H9 (cell line): ENCODE measurements around the gene CACNA1D. TPM values are rescaled to one million over a fixed set of nuclear protein-coding genes. Genes with fewer than 3 reads are reported as not detected.

Experiments
- DNase-seq: peaks from one replicate; pipeline ENCODE4 v3.0.0-alpha.2; 2017
- H2AFZ ChIP-seq: one replicate; pipeline ENCODE4 v1.6.1; 2013; ENCODE audit warnings: mild to moderate bottlenecking, low read length, control low read depth, moderate library complexity
- H2AK5ac ChIP-seq: 2 replicates; pipeline ENCODE4 v1.6.1; 2013; ENCODE audit warnings: low read length, control low read depth, mixed read lengths; ENCODE audit not compliant: insufficient read length
- H2BK120ac ChIP-seq: one replicate; pipeline ENCODE4 v1.6.1; 2013; ENCODE audit warnings: low read depth, mild to moderate bottlenecking, low read length, control low read depth, inconsistent platforms; ENCODE audit not compliant: poor library complexity, severe bottlenecking
- H2BK12ac ChIP-seq: 2 replicates; pipeline ENCODE4 v1.6.1; 2013; ENCODE audit warnings: low read length, control low read depth, mixed read lengths, low read depth; ENCODE audit not compliant: insufficient read length
- H2BK15ac ChIP-seq: 2 replicates; pipeline ENCODE4 v1.6.1; 2013; ENCODE audit warnings: low read depth, low read length, control low read depth
- H2BK20ac ChIP-seq: one replicate; pipeline ENCODE4 v1.6.1; 2013; ENCODE audit warnings: low read depth, mild to moderate bottlenecking, low read length, control low read depth, inconsistent platforms; ENCODE audit not compliant: poor library complexity, severe bottlenecking
- H2BK5ac ChIP-seq: 2 replicates; pipeline ENCODE4 v1.6.1; 2013; ENCODE audit warnings: low read length, control low read depth, mixed read lengths; ENCODE audit not compliant: insufficient read length
- H3K14ac ChIP-seq: 2 replicates; pipeline ENCODE4 v1.6.1; 2013; ENCODE audit warnings: low read length, control low read depth; ENCODE audit not compliant: insufficient read depth
- H3K18ac ChIP-seq: 2 replicates; pipeline ENCODE4 v1.6.1; 2013; ENCODE audit warnings: low read depth, mild to moderate bottlenecking, mixed read lengths, low read length, control low read depth; ENCODE audit not compliant: insufficient read length
- H3K23ac ChIP-seq: 2 replicates; pipeline ENCODE4 v1.6.1; 2013; ENCODE audit warnings: low read length, control low read depth, mixed read lengths, low read depth; ENCODE audit not compliant: insufficient read length
- H3K23me2 ChIP-seq: 2 replicates; pipeline ENCODE4 v1.6.1; 2013; ENCODE audit warnings: low read depth, mild to moderate bottlenecking, mixed read lengths, low read length, control low read depth; ENCODE audit not compliant: insufficient read length, poor library complexity, severe bottlenecking
- H3K27ac ChIP-seq: 2 replicates; pipeline ENCODE4 v1.5.1; 2013; ENCODE audit warnings: low read length, control low read depth, mixed read lengths, low read depth; ENCODE audit not compliant: insufficient read length
- H3K27me3 ChIP-seq: 2 replicates; pipeline ENCODE4 v1.6.1; 2013; ENCODE audit warnings: low read length, control low read depth, inconsistent platforms; ENCODE audit not compliant: insufficient read depth
- H3K4ac ChIP-seq: 2 replicates; pipeline ENCODE4 v1.6.1; 2013; ENCODE audit warnings: low read depth, mild to moderate bottlenecking, control low read depth, inconsistent platforms, low read length, moderate library complexity
- H3K4me1 ChIP-seq: 2 replicates; pipeline ENCODE4 v1.6.1; 2013; ENCODE audit warnings: low read length, control low read depth, inconsistent platforms; ENCODE audit not compliant: insufficient read depth
- H3K4me2 ChIP-seq: 2 replicates; pipeline ENCODE4 v1.6.1; 2013; ENCODE audit warnings: low read length, control low read depth, mixed read lengths; ENCODE audit not compliant: insufficient read length, insufficient read depth
- H3K56ac ChIP-seq: 2 replicates; pipeline ENCODE4 v1.6.1; 2013; ENCODE audit warnings: low read depth, mild to moderate bottlenecking, mixed read lengths, low read length, control low read depth; ENCODE audit not compliant: insufficient read length
- H3K79me1 ChIP-seq: 2 replicates; pipeline ENCODE4 v1.6.1; 2013; ENCODE audit warnings: low read depth, mild to moderate bottlenecking, moderate library complexity, low read length, control low read depth, inconsistent platforms; ENCODE audit not compliant: insufficient read depth, poor library complexity, severe bottlenecking
- H3K79me2 ChIP-seq: 2 replicates; pipeline ENCODE4 v1.6.1; 2013; ENCODE audit warnings: low read length, control low read depth, inconsistent platforms; ENCODE audit not compliant: insufficient read depth
- H3K9ac ChIP-seq: 2 replicates; pipeline ENCODE4 v1.6.1; 2013; ENCODE audit warnings: low read length, control low read depth, mixed read lengths; ENCODE audit not compliant: insufficient read length; ENCODE audit errors: extremely low read depth
- H3K9me3 ChIP-seq: one replicate; pipeline ENCODE4 v1.6.1; 2013; ENCODE audit warnings: low read depth, low read length, inconsistent platforms; ENCODE audit not compliant: control insufficient read depth
- H3T11ph ChIP-seq: one replicate; pipeline ENCODE4 v1.6.1; 2013; ENCODE audit warnings: mild to moderate bottlenecking, low read length, control low read depth, inconsistent platforms
- H4K20me1 ChIP-seq: one replicate; pipeline ENCODE4 v1.6.1; 2013; ENCODE audit not compliant: control insufficient read depth, insufficient read length, insufficient read depth
- H4K5ac ChIP-seq: 2 replicates; pipeline ENCODE4 v1.6.1; 2013; ENCODE audit warnings: low read depth, mild to moderate bottlenecking, mixed read lengths, low read length, control low read depth; ENCODE audit not compliant: insufficient read length
- H4K8ac ChIP-seq: replicated peaks from 2 replicates; pipeline ENCODE4 v1.6.1; 2013; ENCODE audit warnings: low read length, control low read depth, mixed read lengths, low read depth; ENCODE audit not compliant: insufficient read length
- H4K91ac ChIP-seq: 2 replicates; pipeline ENCODE4 v1.6.1; 2013; ENCODE audit warnings: low read depth, mild to moderate bottlenecking, moderate library complexity, mixed read lengths, low read length, control low read depth; ENCODE audit not compliant: insufficient read length
- H3K27ac Mint-ChIP-seq, 3 experiments: 2 replicates in 2 of 3; 3 replicates in 1 of 3; pipeline ENCODE4 v1.8.0; 2020 to 2021; ENCODE audit warnings: mixed read lengths in 3 of 3, mild to moderate bottlenecking in 1 of 3, moderate library complexity in 1 of 3
- H3K27me3 Mint-ChIP-seq: 2 replicates; pipeline ENCODE4 v1.8.0; 2021; ENCODE audit warnings: low read depth, mild to moderate bottlenecking, moderate library complexity, mixed read lengths
- H3K36me3 Mint-ChIP-seq, 3 experiments: 2 replicates in 2 of 3; 3 replicates in 1 of 3; pipeline ENCODE4 v1.8.0; 2020 to 2021; ENCODE audit warnings: low read depth in 3 of 3, mixed read lengths in 3 of 3; ENCODE audit not compliant: insufficient read depth in 1 of 3
- H3K4me1 Mint-ChIP-seq, 2 experiments: 2 replicates each; pipeline ENCODE4 v1.8.0; 2020; ENCODE audit warnings: mixed read lengths in 2 of 2
- H3K4me3 Mint-ChIP-seq, 2 experiments: 2 replicates in 1 of 2; 3 replicates in 1 of 2; pipeline ENCODE4 v1.8.0; 2020 to 2021; ENCODE audit warnings: mild to moderate bottlenecking in 2 of 2, mixed read lengths in 2 of 2, moderate library complexity in 1 of 2
- H3K9me3 Mint-ChIP-seq, 2 experiments: 2 replicates in 1 of 2; 3 replicates in 1 of 2; pipeline ENCODE4 v1.8.0; 2020; ENCODE audit warnings: mild to moderate bottlenecking in 2 of 2, mixed read lengths in 2 of 2, moderate library complexity in 1 of 2
- CTCF ChIP-seq: fragments of 200-600 bp; sonication (generic); conservative IDR thresholded peaks from 3 replicates; pipeline ENCODE4 v1.8.0; 2021; ENCODE audit warnings: antibody characterized with exemption, mild to moderate bottlenecking
- WGBS: extraction: QIAGEN DNeasy Blood & Tissue Kit; methylation state at CpG from one replicate; pipeline ENCODE4 v1.1.7; 2013; ENCODE audit warnings: missing lambda C conversion rate, low lambda C conversion rate, mixed read lengths; ENCODE audit not compliant: insufficient read length; ENCODE audit errors: extremely low coverage; 5-methylcytosine and 5-hydroxymethylcytosine counted together
- total RNA-seq: library from RNA; stranded (reverse); gene quantifications from 2 replicates; pipeline ENCODE4 v1.2.1, GENCODE V29; 2021

The CACNA1D gene
- total RNA-seq, 1 experiment from 2014 or later: 3.5 TPM

GRCh38 chr3:53478166-53478830 is 16.1 kb upstream of the CACNA1D start:
- no peaks in the 10 kb centered on the region for H4K20me1 ChIP-seq
- no peak overlapping the region for H4K8ac ChIP-seq
- Mint-ChIP-seq H3K4me3 (no peak overlapping the region; a peak in 1 of 5 replicates), H3K27me3 (peaks cover 8% of the 10 kb centered on the region; the same call in 1 of the 2 replicates), H3K4me1 (peaks cover 5 to 9% of the 10 kb centered on the region in 2 experiments), H3K9me3 (peaks cover 0 to 4% of the 10 kb centered on the region in 2 experiments; a peak in 3 of 5 replicates), H3K27ac (no peak overlapping the region), H3K36me3 (no peaks in the 10 kb centered on the region; a peak in 1 of 7 replicates)
- no peaks in the 10 kb centered on the region for H3K23me2 ChIP-seq
- H3K9ac ChIP-seq: no peak overlapping the region
- H2BK5ac ChIP-seq: no peak overlapping the region
- H3K4me2 ChIP-seq: no peak overlapping the region
- no peak overlapping the region for H2BK12ac ChIP-seq
- no peaks in the 10 kb centered on the region for H3K9me3 ChIP-seq
- no peak overlapping the region for H2BK20ac ChIP-seq
- no peak overlapping the region for H3K18ac ChIP-seq
- H3K79me1 ChIP-seq: no peaks in the 10 kb centered on the region
- no peak overlapping the region for H3T11ph ChIP-seq
- no peak overlapping the region for H3K14ac ChIP-seq
- H2BK15ac ChIP-seq: no peak overlapping the region
- H3K23ac ChIP-seq: no peak overlapping the region
- no peak overlapping the region for H4K91ac ChIP-seq
- no peaks in the 10 kb centered on the region for H3K27me3 ChIP-seq
- H3K56ac ChIP-seq: no peak overlapping the region
- H2BK120ac ChIP-seq: no peak overlapping the region
- H2AK5ac ChIP-seq: no peak overlapping the region
- no peak for DNase-seq
- no CpG with 5 or more reads among the region's 1 CpG for WGBS
- no peak overlapping the region for H3K27ac ChIP-seq
- no peak overlapping the region for H4K5ac ChIP-seq
- no peak for TF ChIP-seq CTCF
- no peaks in the 10 kb centered on the region; the same call in 1 of the 2 replicates for H3K4me1 ChIP-seq
- H3K4ac ChIP-seq: no peak overlapping the region
- no peak overlapping the region for H2AFZ ChIP-seq
- no peaks in the 10 kb centered on the region for H3K79me2 ChIP-seq
